H4 (cell line): Measurements from ENCODE around the gene AVPR1A. TPM values are rescaled to one million over a fixed set of nuclear protein-coding genes. Genes with fewer than 3 reads are reported as not detected.

ENCODE experiments used
- DNase-seq: peaks from one replicate; pipeline ENCODE4 v3.0.0-alpha.2; 2015; ENCODE audit warnings: low spot score
- total RNA-seq: library from RNA; depleted of rRNA; stranded (reverse); fragments of >200 nt; shearing (Covaris generic); gene quantifications from 2 replicates; pipeline ENCODE4 v1.2.3, GENCODE V29; 2014; rRNA removed

AVPR1A gene
- total RNA-seq, 1 experiment from 2014 or later = not detected

DNA sequence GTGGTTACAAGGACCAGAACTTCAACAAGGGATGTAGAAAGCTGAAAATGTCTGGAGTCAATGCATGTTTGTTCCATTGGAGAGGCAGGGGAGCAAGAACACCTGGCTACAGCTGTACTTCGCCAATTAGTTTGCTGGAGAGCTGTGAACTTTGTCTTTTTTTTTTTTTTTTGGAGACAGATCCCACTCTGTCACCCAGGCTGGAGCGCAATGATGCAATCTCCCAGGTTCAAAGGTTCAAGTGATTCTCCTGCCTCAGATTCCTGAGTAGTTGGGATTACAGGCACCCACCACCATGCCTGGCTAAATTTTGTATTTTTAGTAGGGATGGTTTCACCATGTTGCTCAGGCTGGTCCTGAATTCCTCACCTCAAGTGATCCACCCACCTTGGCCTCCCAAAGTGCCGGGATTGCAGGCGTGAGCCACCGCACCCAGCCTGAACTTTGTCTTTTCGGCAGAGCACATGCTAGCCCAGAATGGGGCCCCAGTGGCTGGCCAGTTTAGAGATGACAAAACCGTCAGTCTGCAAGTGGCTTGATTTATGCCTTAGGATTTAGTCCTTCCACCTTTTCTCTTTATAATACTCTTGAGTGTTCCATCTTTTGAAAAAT, 55.5 kb downstream of the AVPR1A start:
- DNase-seq = no peak

DNA sequence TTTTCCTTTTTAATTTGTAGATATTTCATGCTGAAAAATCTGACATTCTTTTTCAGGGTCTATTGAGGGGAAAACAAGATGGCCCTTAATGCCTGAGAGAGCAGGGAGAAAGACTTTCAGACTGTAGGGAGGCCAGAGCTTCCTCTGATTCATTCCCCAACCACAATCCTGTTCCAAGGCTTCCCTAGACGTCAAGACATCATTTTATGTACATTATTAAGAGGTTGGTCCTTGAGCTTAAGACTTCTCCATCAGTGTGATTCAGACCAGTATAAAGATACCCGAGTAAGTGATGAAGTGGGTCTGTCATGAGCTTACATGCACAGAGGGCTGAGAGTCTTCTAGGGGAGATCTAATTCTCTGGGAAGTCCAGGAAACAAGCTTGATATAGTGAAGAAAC, 57.3 kb downstream of the AVPR1A start:
- DNase-seq = no peak

DNA sequence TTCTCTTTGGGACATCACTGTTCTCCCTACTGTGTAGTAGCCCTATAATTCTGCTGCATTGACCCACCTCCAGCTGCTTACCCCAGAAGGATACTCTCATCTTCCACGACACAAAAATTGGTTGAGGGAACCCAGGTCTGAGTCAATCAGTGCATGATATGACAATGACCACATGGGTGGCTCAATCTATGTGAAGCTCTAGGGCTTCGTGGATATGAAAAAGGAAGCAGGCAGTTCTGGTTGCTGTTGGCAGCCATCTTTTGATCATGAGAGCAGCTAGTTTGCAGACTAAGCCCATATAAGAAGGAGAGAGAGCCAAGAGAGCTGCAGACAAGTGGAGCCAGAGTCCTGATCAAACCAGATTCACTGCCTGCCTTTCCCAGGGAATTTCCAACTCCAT, 57.9 kb downstream of the AVPR1A start:
- no peak for DNase-seq

Other genes with a start within 250 kb of the AVPR1A start
- 2.9 and 3.7 TPM in 2 replicates for gene PPM1H, start 216.1 kb downstream of the AVPR1A start, total RNA-seq